IMR-90 (cell line): ENCODE measurements around the gene CARMIL1. TPM values are rescaled to one million over a fixed set of nuclear protein-coding genes. Genes with fewer than 3 reads are reported as not detected.

ENCODE experiments used
- ATAC-seq: fragments of 200-7000 bp; cut with Tn5 transposase; 2 replicates; pipeline ENCODE4 v1.9.1; 2020; ENCODE audit warnings: low read depth, mild to moderate bottlenecking, moderate library complexity
- BruUV-seq: library from RNA; stranded (reverse); fragments of 400-500 nt; replicated peaks from 2 replicates; lab custom pipeline; 2021; lab: Mats Ljungman, UMichigan
- CTCF ChIA-PET: fragments of 300-600 bp; formaldehyde crosslinking; extraction: SDS; loops from one replicate; lab custom pipeline; 2021; ENCODE audit warnings: antibody characterized with exemption; lab: Yijun Ruan, JAX
- POLR2A ChIA-PET: fragments of 300-600 bp; sonication (Branson Sonifier 250); formaldehyde crosslinking; loops from one replicate; lab custom pipeline; 2022; ENCODE audit warnings: antibody characterized with exemption; ENCODE audit not compliant: unreplicated experiment; lab: Charles Lee
- DNase-seq: peaks from one replicate; pipeline ENCODE4 v3.0.0; 2013
- H2AFZ ChIP-seq: replicated peaks from 2 replicates; pipeline ENCODE3; 2013; ENCODE audit warnings: low read length, mild to moderate bottlenecking; ENCODE audit not compliant: poor library complexity
- H2AK5ac ChIP-seq: 2 replicates; pipeline ENCODE4 v1.6.1; 2013; ENCODE audit warnings: low read depth, low read length, inconsistent platforms
- H2AK9ac ChIP-seq: replicated peaks from 2 replicates; pipeline ENCODE3; 2013; ENCODE audit warnings: mild to moderate bottlenecking, low read depth, low read length, moderate library complexity; ENCODE audit not compliant: poor library complexity
- H2BK120ac ChIP-seq: 2 replicates; pipeline ENCODE4 v1.6.1; 2013; ENCODE audit warnings: low read depth, low read length, inconsistent platforms
- H2BK15ac ChIP-seq: 3 replicates; pipeline ENCODE4 v1.6.1; 2013; ENCODE audit warnings: low read depth, low read length, inconsistent platforms
- H2BK20ac ChIP-seq: 2 replicates; pipeline ENCODE4 v1.6.1; 2013; ENCODE audit warnings: low read depth, mild to moderate bottlenecking, inconsistent platforms, low read length, moderate library complexity
- H2BK5ac ChIP-seq: 2 replicates; pipeline ENCODE4 v1.6.1; 2013; ENCODE audit warnings: mild to moderate bottlenecking, low read depth, low read length, inconsistent platforms; ENCODE audit not compliant: poor library complexity, severe bottlenecking
- H3K14ac ChIP-seq: replicated peaks from 2 replicates; pipeline ENCODE4 v1.6.1; 2013; ENCODE audit warnings: low read depth, low read length, inconsistent platforms
- H3K18ac ChIP-seq: 2 replicates; pipeline ENCODE4 v1.6.1; 2013; ENCODE audit warnings: low read depth, low read length, control low read depth
- H3K23ac ChIP-seq: 2 replicates; pipeline ENCODE4 v1.6.1; 2013; ENCODE audit warnings: low read depth, low read length, inconsistent platforms
- H3K27ac ChIP-seq: 2 replicates; pipeline ENCODE4 v1.5.1; 2013; ENCODE audit warnings: mild to moderate bottlenecking, control low read depth, low read length; ENCODE audit not compliant: insufficient read depth
- H3K27me3 ChIP-seq: 2 replicates; pipeline ENCODE4 v1.6.1; 2013; ENCODE audit warnings: low read length; ENCODE audit not compliant: control insufficient read depth, insufficient read depth
- H3K36me3 ChIP-seq: 2 replicates; pipeline ENCODE4 v1.6.1; 2013; ENCODE audit warnings: low read length, mixed read lengths; ENCODE audit not compliant: control insufficient read depth, insufficient read depth
- H3K4ac ChIP-seq: 2 replicates; pipeline ENCODE4 v1.6.1; 2013; ENCODE audit warnings: low read depth, low read length, inconsistent platforms
- H3K4me1 ChIP-seq: 2 replicates; pipeline ENCODE4 v1.6.1; 2013; ENCODE audit warnings: low read length, mixed read lengths; ENCODE audit not compliant: control insufficient read depth, insufficient read depth
- H3K4me2 ChIP-seq: 2 replicates; pipeline ENCODE4 v1.6.1; 2013; ENCODE audit warnings: low read depth, mild to moderate bottlenecking, control low read depth, low read length, moderate library complexity
- H3K4me3 ChIP-seq: 2 replicates; pipeline ENCODE4 v1.5.1; 2013; ENCODE audit warnings: low read depth, mild to moderate bottlenecking, control low read depth, low read length, moderate library complexity; ENCODE audit not compliant: insufficient read depth
- H3K56ac ChIP-seq: 2 replicates; pipeline ENCODE4 v1.6.1; 2013; ENCODE audit warnings: low read length, inconsistent platforms; ENCODE audit not compliant: insufficient read depth; ENCODE audit errors: extremely low read depth
- H3K79me1 ChIP-seq, 2 experiments: 2 replicates each; pipeline ENCODE4 v1.6.1; 2013; ENCODE audit warnings: low read length in 2 of 2, inconsistent platforms in 1 of 2, low read depth in 1 of 2
- H3K9ac ChIP-seq: 2 replicates; pipeline ENCODE4 v1.6.1; 2013; ENCODE audit warnings: low read depth, low read length, control low read depth
- H3K9me1 ChIP-seq: 2 replicates; pipeline ENCODE4 v1.6.1; 2013; ENCODE audit warnings: low read length, inconsistent platforms; ENCODE audit not compliant: insufficient read depth
- H3K9me3 ChIP-seq: 2 replicates; pipeline ENCODE4 v1.6.1; 2013; ENCODE audit warnings: low read length; ENCODE audit not compliant: control insufficient read depth, insufficient read depth
- H4K20me1 ChIP-seq: 2 replicates; pipeline ENCODE4 v1.6.1; 2013; ENCODE audit warnings: low read length, inconsistent platforms; ENCODE audit not compliant: insufficient read depth
- H4K5ac ChIP-seq: 2 replicates; pipeline ENCODE4 v1.6.1; 2013; ENCODE audit warnings: mild to moderate bottlenecking, low read depth, low read length, control low read depth
- H4K8ac ChIP-seq, 2 experiments: 2 replicates each; pipeline ENCODE4 v1.6.1; 2013; ENCODE audit warnings: low read depth in 2 of 2, low read length in 2 of 2, control low read depth in 1 of 2, inconsistent platforms in 1 of 2
- H4K91ac ChIP-seq: 2 replicates; pipeline ENCODE4 v1.6.1; 2013; ENCODE audit warnings: low read depth, low read length, inconsistent platforms; ENCODE audit not compliant: insufficient read depth
- BHLHE40 ChIP-seq: fragments of 150-350 bp; IDR thresholded peaks from 2 replicates; pipeline ENCODE4 v1.6.1; 2016; ENCODE audit warnings: mild to moderate bottlenecking, low read depth, low read length
- CEBPB ChIP-seq: IDR thresholded peaks from 2 replicates; pipeline ENCODE4 v1.6.1; 2012; ENCODE audit warnings: low read depth, low read length, improper control_type of control experiment
- CHD1 ChIP-seq: IDR thresholded peaks from 2 replicates; pipeline ENCODE4 v1.6.1; 2012; ENCODE audit warnings: low read depth, low read length, improper control_type of control experiment
- CTCF ChIP-seq: conservative IDR thresholded peaks from 2 replicates; pipeline ENCODE4 v1.5.1; 2012; ENCODE audit warnings: mild to moderate bottlenecking, low read depth, low read length, improper control_type of control experiment
- ELK1 ChIP-seq: fragments of 150-350 bp; IDR thresholded peaks from 2 replicates; pipeline ENCODE4 v1.6.1; 2016; ENCODE audit warnings: low read depth, mild to moderate bottlenecking, low read length, moderate library complexity, borderline replicate concordance
- FOS ChIP-seq: fragments of 150-350 bp; IDR thresholded peaks from 2 replicates; pipeline ENCODE4 v1.6.1; 2016; ENCODE audit warnings: low read depth, low read length
- MAFK ChIP-seq: IDR thresholded peaks from 2 replicates; pipeline ENCODE4 v1.6.1; 2012; ENCODE audit warnings: low read depth, low read length, improper control_type of control experiment
- MAZ ChIP-seq: IDR thresholded peaks from 2 replicates; pipeline ENCODE4 v1.6.1; 2012; ENCODE audit warnings: low read depth, mild to moderate bottlenecking, low read length, improper control_type of control experiment, moderate library complexity, borderline replicate concordance
- MXI1 ChIP-seq: IDR thresholded peaks from 2 replicates; pipeline ENCODE4 v1.6.1; 2012; ENCODE audit warnings: low read depth, mild to moderate bottlenecking, low read length, moderate library complexity, borderline replicate concordance
- NFE2L2 ChIP-seq: fragments of 150-350 bp; IDR thresholded peaks from 2 replicates; pipeline ENCODE4 v1.6.1; 2016; ENCODE audit warnings: low read depth, mild to moderate bottlenecking, low read length
- POLR2A ChIP-seq: IDR thresholded peaks from 2 replicates; pipeline ENCODE4 v1.6.1; 2012; ENCODE audit warnings: mild to moderate bottlenecking, low read depth, low read length
- RAD21 ChIP-seq: IDR thresholded peaks from 2 replicates; pipeline ENCODE4 v1.6.1; 2012; ENCODE audit warnings: low read length, improper control_type of control experiment
- RCOR1 ChIP-seq: IDR thresholded peaks from 2 replicates; pipeline ENCODE4 v1.6.1; 2012; ENCODE audit warnings: mild to moderate bottlenecking, low read length, improper control_type of control experiment; ENCODE audit not compliant: insufficient replicate concordance
- RFX5 ChIP-seq: IDR thresholded peaks from 2 replicates; pipeline ENCODE4 v1.8.0; 2012; ENCODE audit warnings: low read depth, mild to moderate bottlenecking, low read length, moderate library complexity
- SMC3 ChIP-seq: fragments of 150-350 bp; IDR thresholded peaks from 2 replicates; pipeline ENCODE4 v1.6.1; 2016; ENCODE audit warnings: low read depth, mild to moderate bottlenecking, antibody characterized with exemption, low read length, moderate library complexity
- USF2 ChIP-seq: fragments of 150-350 bp; IDR thresholded peaks from 2 replicates; pipeline ENCODE4 v1.6.1; 2017; ENCODE audit warnings: mild to moderate bottlenecking, antibody characterized with exemption, low read length, low read depth
- WGBS, 2 experiments: methylation state at CpG; one replicate each; pipeline versions ENCODE4 v1.1.5 to v1.1.7; 2013; ENCODE audit warnings: missing lambda C conversion rate in 2 of 2; ENCODE audit not compliant: insufficient read length in 1 of 2; ENCODE audit errors: extremely low coverage in 2 of 2; 5-methylcytosine and 5-hydroxymethylcytosine counted together
- dilution Hi-C: fragments of 300-500 bp; cut with HindIII; formaldehyde crosslinking; loops from one replicate; pipeline ENCODE4 v1.14.3; 2018; ENCODE audit warnings: low sequenced_read_pairs; ENCODE audit not compliant: unreplicated experiment
- in situ Hi-C: fragments of 300-500 bp; cut with MboI; formaldehyde crosslinking; loops from 3 replicates; pipeline ENCODE4 v1.14.3; 2019; ENCODE audit warnings: low sequenced_read_pairs, inconsistent platforms, mixed read lengths
- intact Hi-C: fragments of 100-400 bp; cut with micrococcal nuclease; formaldehyde crosslinking; loops from 2 replicates; pipeline ENCODE4 v1.10.0; 2022
- polyA plus RNA-seq, 3 experiments: library from polyadenylated mRNA; depleted of rRNA; stranded (reverse); fragments of >200 nt; gene quantifications; 2 replicates each; pipeline ENCODE4 v1.2.3, GENCODE V29; 2012; ENCODE audit warnings: low replicate concordance in 1 of 3
- total RNA-seq: library from RNA; depleted of rRNA; stranded (reverse); fragments of >200 nt; gene quantifications from 2 replicates; pipeline ENCODE4 v1.2.3, GENCODE V29; 2012

CARMIL1 gene
- total and polyA plus RNA-seq, 2 of the 4 experiments (the other 2 are of a cell fraction), result 1.3 to 2.9 TPM

- Histone ChIP-seq H2BK5ac (no peak overlapping the region), H2BK15ac (no peak overlapping the region), H4K91ac (no peak overlapping the region), H3K36me3 (no peaks in the 10 kb centered on the region), H3K27me3 (no peaks in the 10 kb centered on the region; the same call in 1 of the 2 replicates), H2AK9ac (no peak overlapping the region), H3K4me1 (no peaks in the 10 kb centered on the region), H3K4me2 (no peak overlapping the region), H2AFZ (no peak overlapping the region), H3K18ac (no peak overlapping the region), H4K20me1 (no peaks in the 10 kb centered on the region), H3K79me1 (no peaks in the 10 kb centered on the region), H4K5ac (no peak overlapping the region), H3K27ac (no peak overlapping the region), H2BK120ac (no peak overlapping the region), H3K56ac (no peak overlapping the region), H3K9me1 (no peaks in the 10 kb centered on the region), H3K14ac (no peak overlapping the region), H3K23ac (no peak overlapping the region), H3K9me3 (no peaks in the 10 kb centered on the region), H3K4me3 (no peak overlapping the region), H3K4ac (no peak overlapping the region), H4K8ac (no peak overlapping the region), H3K9ac (no peak overlapping the region), H2BK20ac (no peak overlapping the region), H2AK5ac (no peak overlapping the region)
- DNase-seq, result no peak
- CTCF ChIA-PET, result no interaction called here
- no peak for TF ChIP-seq CTCF
- TF ChIP-seq USF2, result no peak
- TF ChIP-seq RFX5, result no peak
- TF ChIP-seq MAZ, result no peak
- no peak for TF ChIP-seq ELK1
- no peak for TF ChIP-seq MXI1
- no peak for TF ChIP-seq POLR2A
- TF ChIP-seq BHLHE40, result no peak
- TF ChIP-seq SMC3, result no peak
- TF ChIP-seq MAFK, result no peak
- TF ChIP-seq CEBPB, result no peak
- TF ChIP-seq CHD1, result no peak
- no peak for TF ChIP-seq FOS
- TF ChIP-seq RAD21, result no peak
- no peak for TF ChIP-seq RCOR1
- no peak for TF ChIP-seq NFE2L2
- dilution Hi-C loops, result no loop called here
- intact Hi-C loops, result no loop called here
- WGBS, 2 experiments, result no CpG with 5 or more reads among the region's 3 CpGs
- in situ Hi-C loops, result no loop called here
- ATAC-seq, result no peak
- POLR2A ChIA-PET, result no interaction called here
- no TSS peak for BruUV-seq
Observed at GRCh38 chr6:25642667-25643328, 363.6 kb downstream of the CARMIL1 start.
